Measurements from ENCODE around the gene SPR.
A peak's percentile ranks its signal among the peaks of the same experiment; 100 is the strongest.

Gene SPR

GRCh38 chr2:72891091-72891818 lies 4.0 kb downstream of the SPR start:
- Histone ChIP-seq H3K36me3 (ENCODE audit: insufficient read depth) (no peaks in the 10 kb centered on the region), H4K20me1 (ENCODE audit: insufficient read depth) (no peaks in the 10 kb centered on the region), H3K4me1 (ENCODE audit: low read depth, poor library complexity, severe bottlenecking) (peaks cover 7% of the 10 kb centered on the region), H3K4me3 (IDR thresholded peaks at IDR 0.05; ENCODE audit: insufficient read depth, low read depth, low read length) (no peak overlapping the region), H2AFZ (ENCODE audit: low read depth) (no peak overlapping the region), H3K4me2 (no peak overlapping the region), H3K9ac (no peak overlapping the region), H3K27ac (no peak overlapping the region), H3K27me3 (ENCODE audit: insufficient read depth, low read depth) (peaks cover 6% of the 10 kb centered on the region; the same call in 1 of the 2 replicates), H3K79me2 (ENCODE audit: insufficient read depth, low read depth) (no peaks in the 10 kb centered on the region)
- TF ChIP-seq CTCF (conservative IDR thresholded peaks at IDR 0.05; ENCODE audit: low read depth, low read length), result no peak

GRCh38 chr2:72892506-72893173 lies 5.4 kb downstream of the SPR start:
- H3K27me3 ChIP-seq (ENCODE audit: insufficient read depth, low read depth), result no peaks in the 10 kb centered on the region
- no peaks in the 10 kb centered on the region for H4K20me1 ChIP-seq (ENCODE audit: insufficient read depth)
- no peaks in the 10 kb centered on the region for H3K79me2 ChIP-seq (ENCODE audit: insufficient read depth, low read depth)

GRCh38 chr2:72893594-72894319 lies 6.5 kb downstream of the SPR start:
- peak; percentile 32 for TF ChIP-seq CTCF (conservative IDR thresholded peaks at IDR 0.05; ENCODE audit: low read depth, low read length)
- no peaks in the 10 kb centered on the region for H3K36me3 ChIP-seq (ENCODE audit: insufficient read depth)
- H3K4me2 ChIP-seq, result no peak overlapping the region

More at GRCh38 chr2:72892506-72893173, 5.4 kb downstream of the SPR start:
- Histone ChIP-seq H3K4me1 (ENCODE audit: low read depth, poor library complexity, severe bottlenecking) (no peaks in the 10 kb centered on the region), H2AFZ (ENCODE audit: low read depth) (no peak overlapping the region), H3K4me3 (IDR thresholded peaks at IDR 0.05; ENCODE audit: insufficient read depth, low read depth, low read length) (no peak overlapping the region), H3K4me2 (no peak overlapping the region), H3K27ac (no peak overlapping the region), H3K36me3 (ENCODE audit: insufficient read depth) (no peaks in the 10 kb centered on the region), H3K9ac (no peak overlapping the region)
- TF ChIP-seq CTCF (conservative IDR thresholded peaks at IDR 0.05; ENCODE audit: low read depth, low read length), result peak; percentile 85

GRCh38 chr2:72894514-72894913 lies 7.3 kb downstream of the SPR start:
- H3K4me3 ChIP-seq (IDR thresholded peaks at IDR 0.05; ENCODE audit: insufficient read depth, low read depth, low read length), result no peak overlapping the region
- H3K36me3 ChIP-seq (ENCODE audit: insufficient read depth), result no peaks in the 10 kb centered on the region
- no peak overlapping the region for H3K9ac ChIP-seq
- H3K27me3 ChIP-seq (ENCODE audit: insufficient read depth, low read depth), result no peaks in the 10 kb centered on the region
- H2AFZ ChIP-seq (ENCODE audit: low read depth), result no peak overlapping the region
- H3K4me2 ChIP-seq, result no peak overlapping the region
- no peaks in the 10 kb centered on the region for H4K20me1 ChIP-seq (ENCODE audit: insufficient read depth)
- H3K79me2 ChIP-seq (ENCODE audit: insufficient read depth, low read depth), result no peaks in the 10 kb centered on the region
- H3K27ac ChIP-seq, result no peak overlapping the region
- no peaks in the 10 kb centered on the region for H3K4me1 ChIP-seq (ENCODE audit: low read depth, poor library complexity, severe bottlenecking)
- no peak for TF ChIP-seq CTCF (conservative IDR thresholded peaks at IDR 0.05; ENCODE audit: low read depth, low read length)

More at GRCh38 chr2:72893594-72894319, 6.5 kb downstream of the SPR start:
- Histone ChIP-seq H3K27ac (no peak overlapping the region), H4K20me1 (ENCODE audit: insufficient read depth) (no peaks in the 10 kb centered on the region), H3K4me1 (ENCODE audit: low read depth, poor library complexity, severe bottlenecking) (no peaks in the 10 kb centered on the region), H3K27me3 (ENCODE audit: insufficient read depth, low read depth) (no peaks in the 10 kb centered on the region), H3K9ac (no peak overlapping the region), H2AFZ (ENCODE audit: low read depth) (no peak overlapping the region), H3K4me3 (IDR thresholded peaks at IDR 0.05; ENCODE audit: insufficient read depth, low read depth, low read length) (no peak overlapping the region), H3K79me2 (ENCODE audit: insufficient read depth, low read depth) (no peaks in the 10 kb centered on the region)
